ENCODE measurements around the gene OVAAL. TPM values are rescaled to one million over a fixed set of nuclear protein-coding genes. Genes with fewer than 3 reads are reported as not detected.

OVAAL gene
- total RNA-seq, 4 donors from 2014 or later: not detected

DNA sequence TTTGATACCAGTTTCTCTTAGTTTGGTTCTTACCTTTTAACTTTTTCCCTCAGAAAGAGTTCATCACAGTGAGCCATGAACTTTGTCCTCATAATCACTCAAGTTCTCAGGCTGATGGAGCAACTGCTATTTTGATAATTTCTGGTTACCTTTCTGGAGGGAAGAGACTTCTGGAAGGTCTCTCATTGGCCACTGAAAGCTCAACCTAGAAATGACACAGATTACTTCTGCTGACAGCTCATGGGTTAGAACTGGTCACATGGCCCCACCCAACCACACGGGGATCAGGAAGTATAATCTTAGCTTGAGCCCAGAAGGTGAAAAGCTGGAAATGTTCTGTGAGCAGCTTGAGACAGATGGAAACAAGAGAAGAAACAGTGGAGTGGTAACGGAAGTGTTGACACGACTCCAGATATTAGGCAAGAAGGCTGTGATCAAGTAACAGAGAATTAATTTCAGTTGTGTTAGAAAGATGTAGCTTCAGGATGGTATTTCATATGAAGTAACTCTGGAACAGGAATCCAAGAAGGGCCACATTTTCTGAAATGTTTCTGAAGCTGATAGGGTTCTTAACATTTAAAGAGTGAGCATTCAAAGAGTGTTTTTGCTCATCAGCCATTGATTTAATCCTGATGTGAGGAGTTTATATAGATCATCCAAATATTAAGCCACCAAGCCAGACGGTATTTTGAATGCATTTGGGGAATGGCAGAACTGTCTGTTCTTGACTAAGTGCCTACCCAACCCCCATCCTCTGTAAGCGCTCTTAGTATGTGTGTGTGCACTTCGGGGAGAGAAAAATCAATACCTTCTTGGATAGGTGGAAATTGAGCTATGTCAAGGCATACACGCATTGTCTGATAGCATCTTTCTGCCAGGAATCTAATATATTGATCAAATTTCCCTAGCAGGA, 51.1 kb downstream of the OVAAL start:
- no peak for TF ChIP-seq POLR2A (IDR thresholded peaks at IDR 0.05)
- TF ChIP-seq, protein P1, sequence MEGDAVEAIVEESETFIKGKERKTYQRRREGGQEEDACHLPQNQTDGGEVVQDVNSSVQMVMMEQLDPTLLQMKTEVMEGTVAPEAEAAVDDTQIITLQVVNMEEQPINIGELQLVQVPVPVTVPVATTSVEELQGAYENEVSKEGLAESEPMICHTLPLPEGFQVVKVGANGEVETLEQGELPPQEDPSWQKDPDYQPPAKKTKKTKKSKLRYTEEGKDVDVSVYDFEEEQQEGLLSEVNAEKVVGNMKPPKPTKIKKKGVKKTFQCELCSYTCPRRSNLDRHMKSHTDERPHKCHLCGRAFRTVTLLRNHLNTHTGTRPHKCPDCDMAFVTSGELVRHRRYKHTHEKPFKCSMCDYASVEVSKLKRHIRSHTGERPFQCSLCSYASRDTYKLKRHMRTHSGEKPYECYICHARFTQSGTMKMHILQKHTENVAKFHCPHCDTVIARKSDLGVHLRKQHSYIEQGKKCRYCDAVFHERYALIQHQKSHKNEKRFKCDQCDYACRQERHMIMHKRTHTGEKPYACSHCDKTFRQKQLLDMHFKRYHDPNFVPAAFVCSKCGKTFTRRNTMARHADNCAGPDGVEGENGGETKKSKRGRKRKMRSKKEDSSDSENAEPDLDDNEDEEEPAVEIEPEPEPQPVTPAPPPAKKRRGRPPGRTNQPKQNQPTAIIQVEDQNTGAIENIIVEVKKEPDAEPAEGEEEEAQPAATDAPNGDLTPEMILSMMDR (IDR thresholded peaks at IDR 0.05): no peak
- H3K4me3 ChIP-seq (ENCODE audit: low read depth, poor library complexity, severe bottlenecking): no peak overlapping the region
- DNase-seq (ENCODE audit: low spot score in 2 of 2): no peak
- WGBS, 2 donors: 52 to 58% methylated on average over 7 of the region's 7 CpGs
- intact Hi-C loops (cut with DNase I; ENCODE audit: low total_unique reads): no loop called here

DNA sequence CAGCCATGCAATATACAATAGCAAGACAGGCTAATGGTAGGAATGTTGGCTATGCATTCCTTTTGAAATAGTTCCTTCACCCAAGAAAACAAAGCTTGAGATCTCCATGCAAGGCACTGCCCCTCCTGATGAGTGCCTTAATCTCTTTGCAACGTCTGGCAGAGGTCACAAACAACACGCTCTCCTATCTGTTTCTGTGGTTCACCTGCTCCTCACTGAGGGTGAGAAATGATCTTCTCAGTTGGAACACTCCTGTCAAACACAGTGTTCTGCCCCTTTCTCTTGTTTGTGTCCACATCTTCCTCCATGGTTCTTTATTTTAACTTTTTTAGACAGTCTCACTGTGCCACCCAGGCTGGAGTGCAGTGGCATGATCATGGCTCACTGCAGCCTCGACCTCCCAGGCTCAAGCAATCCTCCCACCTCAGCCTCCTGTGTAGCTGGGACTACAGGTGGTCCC, 51.8 kb downstream of the OVAAL start:
- intact Hi-C loops (cut with DNase I; ENCODE audit: low total_unique reads): no loop called here
- 79 to 86% methylated on average over 3 of the region's 3 CpGs for WGBS, 2 donors
- DNase-seq (ENCODE audit: low spot score in 2 of 2): no peak
- H3K4me3 ChIP-seq (ENCODE audit: low read depth, poor library complexity, severe bottlenecking): no peak overlapping the region
- no peak for TF ChIP-seq POLR2A (IDR thresholded peaks at IDR 0.05)
- TF ChIP-seq, protein P1 (IDR thresholded peaks at IDR 0.05): no peak

DNA sequence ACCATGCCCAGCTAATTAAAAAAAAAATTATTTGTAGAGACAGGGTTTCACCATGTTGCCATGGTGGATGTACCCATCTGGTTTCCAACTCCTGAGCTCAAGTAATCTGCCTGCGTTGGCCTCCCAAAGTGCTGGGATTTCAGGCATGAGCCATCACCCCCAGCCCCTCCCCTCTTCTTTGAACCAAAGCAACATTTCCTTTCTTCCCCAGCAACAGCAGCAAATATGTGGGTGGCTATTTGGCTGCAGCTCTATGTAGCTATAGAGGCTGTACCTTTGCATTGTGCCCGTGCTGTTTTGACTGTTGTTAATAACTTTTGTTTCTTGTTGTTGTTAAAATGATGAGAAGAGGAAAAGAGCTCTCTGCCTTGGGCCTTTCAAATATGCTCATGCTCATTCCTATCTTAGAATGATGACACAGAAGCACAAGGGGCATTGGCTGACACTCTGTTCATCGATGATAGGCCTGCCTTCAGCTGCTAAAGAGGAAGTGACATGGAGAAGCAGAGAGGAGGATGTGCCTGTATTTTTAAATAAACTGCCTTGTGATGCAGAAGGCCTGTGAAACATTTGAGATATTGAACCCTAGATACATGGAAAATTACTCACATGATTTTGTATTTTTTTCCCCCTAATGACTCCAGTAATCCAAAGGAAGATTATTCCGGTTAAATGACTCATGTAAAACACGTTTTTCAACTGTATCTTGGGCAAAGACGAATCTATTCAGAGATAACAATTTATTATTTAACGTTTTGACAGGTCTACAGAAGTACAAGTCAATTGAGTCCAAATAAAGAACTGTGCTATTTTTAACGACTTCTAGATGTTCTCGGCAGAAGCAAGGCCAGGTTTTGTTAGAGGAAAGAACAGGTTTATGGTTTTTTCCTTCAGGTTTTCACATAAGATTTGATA, 52.5 kb downstream of the OVAAL start:
- DNase-seq (ENCODE audit: low spot score in 2 of 2): no peak
- TF ChIP-seq, protein P1 (IDR thresholded peaks at IDR 0.05): no peak
- TF ChIP-seq POLR2A (IDR thresholded peaks at IDR 0.05): no peak
- 34 to 35% methylated on average over 9 of the region's 9 CpGs for WGBS, 2 donors
- intact Hi-C loops (cut with DNase I; ENCODE audit: low total_unique reads): no loop called here
- H3K4me3 ChIP-seq (ENCODE audit: low read depth, poor library complexity, severe bottlenecking): no peak overlapping the region

DNA sequence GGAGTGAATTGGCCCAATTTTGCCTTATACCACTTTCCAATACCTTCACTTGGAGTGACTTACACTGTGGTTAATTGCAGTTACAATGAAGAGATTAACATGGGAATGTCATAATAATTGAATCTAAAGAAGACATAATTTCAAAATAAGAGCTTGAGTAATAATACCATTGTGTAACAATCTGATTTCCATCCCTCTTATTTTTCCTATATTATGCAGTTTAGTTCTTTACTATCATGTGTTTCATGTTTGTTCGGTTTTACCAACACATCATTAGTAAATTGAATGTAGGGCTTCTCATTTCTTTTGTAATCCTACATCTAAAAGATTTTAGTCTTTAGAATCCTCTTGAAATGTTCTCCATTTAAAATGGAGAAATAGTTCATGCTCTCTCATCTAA, 53.9 kb downstream of the OVAAL start:
- WGBS, 2 donors: 78 to 83% methylated on average over 1 of the region's 1 CpG
- no peak overlapping the region for H3K4me3 ChIP-seq (ENCODE audit: low read depth, poor library complexity, severe bottlenecking)
- TF ChIP-seq, protein P1 (IDR thresholded peaks at IDR 0.05): no peak
- intact Hi-C loops (cut with DNase I; ENCODE audit: low total_unique reads): no loop called here
- no peak for DNase-seq (ENCODE audit: low spot score in 2 of 2)

DNA sequence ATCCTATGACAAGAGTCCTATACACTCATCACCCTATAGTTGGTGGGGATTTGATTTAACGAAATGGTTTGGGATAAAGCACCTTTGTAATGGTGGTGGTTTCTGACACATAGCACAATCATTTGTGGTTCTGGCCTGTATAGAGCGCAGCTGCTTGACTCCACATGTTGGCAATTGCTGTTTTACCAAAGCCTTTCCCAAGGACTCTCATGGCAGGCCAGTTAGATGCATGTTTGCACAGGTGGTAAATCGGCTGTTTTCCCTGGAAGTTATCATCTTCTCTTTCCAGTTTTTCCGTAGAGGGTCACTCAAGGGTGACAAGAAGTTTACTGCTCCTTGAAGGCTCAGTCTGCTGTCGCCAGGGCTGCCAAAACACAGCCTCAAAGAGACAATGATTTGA, 56.0 kb downstream of the OVAAL start:
- TF ChIP-seq, protein P1 (IDR thresholded peaks at IDR 0.05): no peak
- H3K4me3 ChIP-seq (ENCODE audit: low read depth, poor library complexity, severe bottlenecking): no peak overlapping the region
- no peak for DNase-seq (ENCODE audit: low spot score in 2 of 2)
- intact Hi-C loops (cut with DNase I; ENCODE audit: low total_unique reads): no loop called here
- WGBS, 2 donors: 48 to 51% methylated on average over 5 of the region's 5 CpGs

Data from lower leg skin (tissue), 4 donors.